GM12878 (cell line): Measurements from ENCODE around the gene RASAL1. TPM values are rescaled to one million over a fixed set of nuclear protein-coding genes. Genes with fewer than 3 reads are reported as not detected.

Source experiments
- ATAC-seq: fragments of 200-7000 bp; cut with Tn5 transposase; 3 replicates; pipeline ENCODE4 v1.9.1; 2020; ENCODE audit warnings: mild to moderate bottlenecking, moderate library complexity
- BruUV-seq: library from RNA; stranded (reverse); fragments of 400-500 nt; replicated peaks from 2 replicates; lab custom pipeline; 2021; lab: Mats Ljungman, UMichigan
- CTCF ChIA-PET: fragments of 300-600 bp; sonication (Branson Sonifier 250); formaldehyde crosslinking; extraction: SDS; loops from one replicate; lab custom pipeline; 2021; ENCODE audit warnings: inconsistent platforms; lab: Yijun Ruan, JAX
- POLR2A ChIA-PET: fragments of 350-600 bp; formaldehyde crosslinking; extraction: SDS; loops from one replicate; lab custom pipeline; 2021; ENCODE audit warnings: inconsistent platforms; lab: Charles Lee
- RAD21 ChIA-PET: fragments of 300-600 bp; sonication (Branson Sonifier 250); formaldehyde crosslinking; loops from one replicate; lab custom pipeline; 2023; ENCODE audit warnings: antibody characterized with exemption; ENCODE audit not compliant: unreplicated experiment; lab: Charles Lee
- SMC1A ChIA-PET: fragments of 300-600 bp; sonication (Branson Sonifier 250); formaldehyde crosslinking; loops from one replicate; lab custom pipeline; 2023; ENCODE audit not compliant: unreplicated experiment, uncharacterized antibody; lab: Charles Lee
- DNase-seq: peaks from one replicate; pipeline ENCODE4 v3.0.0-alpha.2; 2011; ENCODE audit warnings: low read depth, low spot score
- FAIRE-seq: peaks from 3 replicates; lab custom pipeline; 2011; peaks lifted over from hg19 to GRCh38; lab: Jason Lieb, UNC
- H2AFZ ChIP-seq: 2 replicates; pipeline ENCODE4 v1.6.0; 2011; ENCODE audit warnings: low read depth, low read length, control low read depth; ENCODE audit not compliant: control insufficient read depth
- H3K27ac ChIP-seq: 2 replicates; pipeline ENCODE4 v1.5.1; 2011; ENCODE audit warnings: control low read depth; ENCODE audit not compliant: control insufficient read depth, insufficient read depth
- H3K27me3 ChIP-seq, 2 experiments: replicated peaks in 1 of 2; 2 replicates each; pipeline versions ENCODE4 v1.6.0 to v1.6.1; 2011; ENCODE audit warnings: low read length in 1 of 2; ENCODE audit not compliant: control insufficient read depth in 2 of 2, insufficient read depth in 2 of 2
- H3K36me3 ChIP-seq, 2 experiments: 2 replicates each; pipeline ENCODE4 v1.5.1; 2011; ENCODE audit warnings: low read length in 1 of 2; ENCODE audit not compliant: control insufficient read depth in 2 of 2, insufficient read depth in 2 of 2
- H3K4me1 ChIP-seq: 2 replicates; pipeline ENCODE4 v1.6.1; 2011; ENCODE audit warnings: mild to moderate bottlenecking, low read length, moderate library complexity, mixed read lengths; ENCODE audit not compliant: control insufficient read depth, insufficient read depth
- H3K4me2 ChIP-seq: 2 replicates; pipeline ENCODE4 v1.6.0; 2011; ENCODE audit warnings: control low read depth; ENCODE audit not compliant: control insufficient read depth, insufficient read depth
- H3K4me3 ChIP-seq: fragments of 200-600 bp; sonication (generic); 2 replicates; pipeline ENCODE4 v1.5.1; 2016
- H3K79me2 ChIP-seq: 2 replicates; pipeline ENCODE4 v1.6.0; 2011; ENCODE audit warnings: low read length; ENCODE audit not compliant: control insufficient read depth, insufficient read depth
- H3K9ac ChIP-seq: 2 replicates; pipeline ENCODE4 v1.8.0; 2011; ENCODE audit warnings: low read length, control low read depth, mixed read lengths; ENCODE audit not compliant: control insufficient read depth, insufficient read depth
- H3K9me3 ChIP-seq: replicated peaks from 3 replicates; pipeline ENCODE4 v1.5.1; 2011; ENCODE audit warnings: mild to moderate bottlenecking, low read length; ENCODE audit not compliant: control insufficient read depth, insufficient read depth
- H4K20me1 ChIP-seq: 2 replicates; pipeline ENCODE4 v1.6.0; 2011; ENCODE audit not compliant: control insufficient read depth, insufficient read depth
- BCL11A ChIP-seq: IDR thresholded peaks from 2 replicates; pipeline ENCODE4 v1.6.1; 2011; ENCODE audit warnings: low read depth, low read length
- CBFB ChIP-seq: IDR thresholded peaks from 2 replicates; pipeline ENCODE4 v1.6.1; 2016; ENCODE audit warnings: antibody characterized with exemption, low read depth
- GATAD2B ChIP-seq: fragments of 450-650 bp; conservative IDR thresholded peaks from 2 replicates; pipeline ENCODE4 v1.6.1; 2017; ENCODE audit warnings: low read depth, mild to moderate bottlenecking, moderate library complexity
- POLR2AphosphoS2 ChIP-seq: IDR thresholded peaks from 2 replicates; pipeline ENCODE4 v1.6.1; 2011; ENCODE audit warnings: low read depth, mild to moderate bottlenecking, low read length, improper control_type of control experiment, moderate library complexity
- RB1 ChIP-seq: fragments of 450-650 bp; formaldehyde crosslinking; IDR thresholded peaks from 2 replicates; pipeline ENCODE4 v1.6.1; 2017; ENCODE audit warnings: mild to moderate bottlenecking, borderline replicate concordance
- WGBS: methylation state at CpG from one replicate; pipeline ENCODE4 v1.1.6; 2016; ENCODE audit warnings: low lambda C conversion rate; ENCODE audit not compliant: insufficient replicate concordance, insufficient coverage; ENCODE audit errors: missing lambda C conversion rate; 5-methylcytosine and 5-hydroxymethylcytosine counted together
- in situ Hi-C: fragments of 300-500 bp; cut with MboI; formaldehyde crosslinking; loops from 9 replicates; pipeline ENCODE4 v1.14.3; 2018; ENCODE audit warnings: mixed read lengths
- intact Hi-C: fragments of 100-400 bp; cut with micrococcal nuclease; formaldehyde crosslinking; loops from one replicate; pipeline ENCODE4 v1.14.2; 2022; ENCODE audit not compliant: unreplicated experiment
- polyA plus RNA-seq, 11 experiments: library from polyadenylated mRNA; depleted of rRNA in 4 of 11; unstranded in 6 of 11; stranded (reverse) in 5 of 11; fragments of >200 nt; fragmentation: Nextera tagmentation in 4 of 11; fragmentation: Illumina TruSeq in 1 of 11; extraction: Ambion mirVana in 4 of 11; extraction: Trizol in 1 of 11; gene quantifications; 1 replicate in 1 of 11; 2 replicates in 10 of 11; pipeline versions ENCODE4 v1.2.1 to v1.2.3, GENCODE V29; 2011 to 2016; ENCODE audit warnings: inconsistent platforms in 2 of 11, missing spikeins in 2 of 11, low read depth in 1 of 11
- total RNA-seq, 4 experiments: library from RNA; depleted of rRNA in 3 of 4; stranded (reverse); fragments of >200 nt in 3 of 4; fragmentation: Illumina TruSeq in 1 of 4; extraction: Trizol in 1 of 4; gene quantifications; 2 replicates each; pipeline versions ENCODE4 v1.2.1 to v1.2.3, GENCODE V29; 2013 to 2021
- TF ChIP-seq, protein P1 (sequence below): fragments of 450-650 bp; IDR thresholded peaks from 2 replicates; pipeline ENCODE4 v1.6.1; 2017; ENCODE audit warnings: mild to moderate bottlenecking
- TF ChIP-seq, protein P2 (sequence below): IDR thresholded peaks from 2 replicates; pipeline ENCODE4 v1.6.1; 2011; ENCODE audit warnings: low read depth, low read length, improper control_type of control experiment, borderline replicate concordance
- TF ChIP-seq, protein P3 (sequence below): fragments of 450-650 bp; IDR thresholded peaks from 2 replicates; pipeline ENCODE4 v1.6.1; 2017; ENCODE audit warnings: mild to moderate bottlenecking, moderate library complexity

Gene RASAL1
- total and polyA plus RNA-seq, 10 of the 15 experiments (the other 5 are each of a cell fraction or from before 2014, with no cell fraction given), result 0.12 to 1.0 (median 0.52) TPM; not detected in 6

DNA sequence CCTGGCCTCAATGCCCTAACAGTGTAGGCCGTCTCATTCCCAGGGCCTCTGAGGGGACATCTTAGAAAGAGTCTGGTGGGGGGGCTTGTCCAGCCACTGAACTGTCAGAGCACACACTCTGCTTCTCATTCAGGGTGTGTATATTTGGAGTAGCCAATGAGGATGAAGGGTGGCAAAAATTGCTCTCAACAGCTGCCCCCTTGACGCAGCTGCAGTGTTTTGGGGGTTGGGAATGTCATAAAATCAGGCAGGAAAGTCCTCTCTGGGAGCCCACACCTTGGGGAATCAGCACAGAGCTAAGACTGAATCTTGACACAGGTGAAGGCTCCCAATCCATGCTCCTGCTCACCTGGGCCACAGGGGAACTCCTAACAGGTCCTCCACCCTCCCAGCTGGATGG lies 1.5 kb downstream of the RASAL1 start:
- Histone ChIP-seq H2AFZ (no peak overlapping the region), H3K9me3 (no peaks in the 10 kb centered on the region), H3K4me3 (no peak overlapping the region), H3K4me2 (no peak overlapping the region), H3K79me2 (no peaks in the 10 kb centered on the region), H3K36me3 (no peaks in the 10 kb centered on the region), H4K20me1 (no peaks in the 10 kb centered on the region), H3K27ac (no peak overlapping the region), H3K4me1 (peaks cover 3% of the 10 kb centered on the region; the same call in 1 of the 2 replicates), H3K9ac (no peak overlapping the region), H3K27me3 (no peaks in the 10 kb centered on the region; a peak in 2 of 4 replicates)
- ChIA-PET SMC1A (interaction anchor here (0.9 to 1.3 kb wide), 2 partner anchors 37 to 85 kb away, joined by 3 to 5 read pairs; no protein-coding TSS in a partner anchor), POLR2A (interaction anchor here (0.7 kb wide), 1 partner anchor 19 kb away, joined by 3 read pairs; no protein-coding TSS in a partner anchor), CTCF (interaction anchor here (1.2 to 2.8 kb wide), 5 partner anchors 13 to 85 kb away, joined by 3 to 17 read pairs (median 4); no protein-coding TSS in a partner anchor), RAD21 (interaction anchor here (0.8 to 2.3 kb wide), 3 partner anchors 34 to 141 kb away, joined by 4 to 10 read pairs (median 4); no protein-coding TSS in a partner anchor)
- FAIRE-seq (no peak), ATAC-seq (no peak), DNase-seq (no peak)
- intact Hi-C loops, result no loop called here
- 33% methylated on average over 2 of the region's 2 CpGs for WGBS
- no TSS peak for BruUV-seq
- in situ Hi-C loops, result no loop called here
- TF ChIP-seq CBFB, result no peak
- TF ChIP-seq, protein P1, sequence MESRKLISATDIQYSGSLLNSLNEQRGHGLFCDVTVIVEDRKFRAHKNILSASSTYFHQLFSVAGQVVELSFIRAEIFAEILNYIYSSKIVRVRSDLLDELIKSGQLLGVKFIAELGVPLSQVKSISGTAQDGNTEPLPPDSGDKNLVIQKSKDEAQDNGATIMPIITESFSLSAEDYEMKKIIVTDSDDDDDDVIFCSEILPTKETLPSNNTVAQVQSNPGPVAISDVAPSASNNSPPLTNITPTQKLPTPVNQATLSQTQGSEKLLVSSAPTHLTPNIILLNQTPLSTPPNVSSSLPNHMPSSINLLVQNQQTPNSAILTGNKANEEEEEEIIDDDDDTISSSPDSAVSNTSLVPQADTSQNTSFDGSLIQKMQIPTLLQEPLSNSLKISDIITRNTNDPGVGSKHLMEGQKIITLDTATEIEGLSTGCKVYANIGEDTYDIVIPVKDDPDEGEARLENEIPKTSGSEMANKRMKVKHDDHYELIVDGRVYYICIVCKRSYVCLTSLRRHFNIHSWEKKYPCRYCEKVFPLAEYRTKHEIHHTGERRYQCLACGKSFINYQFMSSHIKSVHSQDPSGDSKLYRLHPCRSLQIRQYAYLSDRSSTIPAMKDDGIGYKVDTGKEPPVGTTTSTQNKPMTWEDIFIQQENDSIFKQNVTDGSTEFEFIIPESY, result no peak
- TF ChIP-seq POLR2AphosphoS2, result no peak
- TF ChIP-seq, protein P2, sequence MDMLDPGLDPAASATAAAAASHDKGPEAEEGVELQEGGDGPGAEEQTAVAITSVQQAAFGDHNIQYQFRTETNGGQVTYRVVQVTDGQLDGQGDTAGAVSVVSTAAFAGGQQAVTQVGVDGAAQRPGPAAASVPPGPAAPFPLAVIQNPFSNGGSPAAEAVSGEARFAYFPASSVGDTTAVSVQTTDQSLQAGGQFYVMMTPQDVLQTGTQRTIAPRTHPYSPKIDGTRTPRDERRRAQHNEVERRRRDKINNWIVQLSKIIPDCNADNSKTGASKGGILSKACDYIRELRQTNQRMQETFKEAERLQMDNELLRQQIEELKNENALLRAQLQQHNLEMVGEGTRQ, result no peak
- no peak for TF ChIP-seq GATAD2B
- TF ChIP-seq, protein P3, sequence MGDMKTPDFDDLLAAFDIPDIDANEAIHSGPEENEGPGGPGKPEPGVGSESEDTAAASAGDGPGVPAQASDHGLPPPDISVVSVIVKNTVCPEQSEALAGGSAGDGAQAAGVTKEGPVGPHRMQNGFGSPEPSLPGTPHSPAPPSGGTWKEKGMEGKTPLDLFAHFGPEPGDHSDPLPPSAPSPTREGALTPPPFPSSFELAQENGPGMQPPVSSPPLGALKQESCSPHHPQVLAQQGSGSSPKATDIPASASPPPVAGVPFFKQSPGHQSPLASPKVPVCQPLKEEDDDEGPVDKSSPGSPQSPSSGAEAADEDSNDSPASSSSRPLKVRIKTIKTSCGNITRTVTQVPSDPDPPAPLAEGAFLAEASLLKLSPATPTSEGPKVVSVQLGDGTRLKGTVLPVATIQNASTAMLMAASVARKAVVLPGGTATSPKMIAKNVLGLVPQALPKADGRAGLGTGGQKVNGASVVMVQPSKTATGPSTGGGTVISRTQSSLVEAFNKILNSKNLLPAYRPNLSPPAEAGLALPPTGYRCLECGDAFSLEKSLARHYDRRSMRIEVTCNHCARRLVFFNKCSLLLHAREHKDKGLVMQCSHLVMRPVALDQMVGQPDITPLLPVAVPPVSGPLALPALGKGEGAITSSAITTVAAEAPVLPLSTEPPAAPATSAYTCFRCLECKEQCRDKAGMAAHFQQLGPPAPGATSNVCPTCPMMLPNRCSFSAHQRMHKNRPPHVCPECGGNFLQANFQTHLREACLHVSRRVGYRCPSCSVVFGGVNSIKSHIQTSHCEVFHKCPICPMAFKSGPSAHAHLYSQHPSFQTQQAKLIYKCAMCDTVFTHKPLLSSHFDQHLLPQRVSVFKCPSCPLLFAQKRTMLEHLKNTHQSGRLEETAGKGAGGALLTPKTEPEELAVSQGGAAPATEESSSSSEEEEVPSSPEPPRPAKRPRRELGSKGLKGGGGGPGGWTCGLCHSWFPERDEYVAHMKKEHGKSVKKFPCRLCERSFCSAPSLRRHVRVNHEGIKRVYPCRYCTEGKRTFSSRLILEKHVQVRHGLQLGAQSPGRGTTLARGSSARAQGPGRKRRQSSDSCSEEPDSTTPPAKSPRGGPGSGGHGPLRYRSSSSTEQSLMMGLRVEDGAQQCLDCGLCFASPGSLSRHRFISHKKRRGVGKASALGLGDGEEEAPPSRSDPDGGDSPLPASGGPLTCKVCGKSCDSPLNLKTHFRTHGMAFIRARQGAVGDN, result no peak
- TF ChIP-seq RB1, result no peak
- no peak for TF ChIP-seq BCL11A
